ENCODE data around the gene TNRC18.

DNA sequence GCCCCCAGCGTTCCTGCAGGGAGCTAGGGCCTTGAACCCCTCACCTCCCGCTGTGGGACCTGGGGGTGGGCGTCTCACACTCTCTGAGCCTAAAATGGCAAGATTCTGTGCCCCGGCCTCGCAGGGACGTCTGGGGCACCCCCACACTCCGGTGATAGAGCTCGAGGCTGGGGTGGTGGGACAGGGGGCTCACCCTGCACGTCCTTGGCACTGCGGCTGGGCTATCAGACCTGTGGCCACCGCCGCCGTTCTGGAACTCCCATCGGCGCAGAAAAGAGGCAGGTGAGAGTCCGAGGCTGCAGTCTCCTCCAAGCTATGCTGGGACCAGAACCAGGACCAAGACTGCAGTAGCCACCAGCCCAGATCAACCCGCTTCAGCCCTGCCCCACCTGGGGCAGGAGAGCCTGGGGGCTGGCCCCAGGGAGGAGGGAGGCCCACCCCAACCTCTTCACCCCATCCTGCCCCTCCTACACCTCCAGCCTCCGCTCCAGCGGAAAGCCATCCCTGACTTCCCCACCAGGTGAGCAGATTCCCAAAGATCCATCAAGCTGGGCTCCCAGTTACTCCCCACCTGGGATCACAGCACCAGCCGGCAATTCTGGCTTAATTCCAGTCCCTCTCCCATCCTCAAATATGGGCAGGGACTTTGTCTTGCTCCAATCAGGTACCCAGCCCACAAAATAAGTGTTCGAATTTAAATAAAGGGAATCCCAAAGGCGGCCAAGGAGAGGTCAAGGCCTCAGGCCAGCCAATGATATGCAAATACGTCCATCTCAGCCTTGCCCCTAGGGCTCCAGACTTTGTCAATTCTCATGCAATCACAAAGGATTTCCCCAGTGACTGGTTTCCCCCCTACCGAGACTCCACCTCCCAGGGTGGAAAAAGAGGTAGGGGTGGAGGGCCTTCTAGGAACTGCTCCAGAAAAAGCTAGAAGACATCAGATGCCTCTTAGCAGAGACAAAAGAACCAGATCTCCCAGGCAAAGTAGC lies 16.4 kb downstream of the TNRC18 start:
- no peak for TF ChIP-seq POLR2A (IDR thresholded peaks at IDR 0.05; ENCODE audit: low read length)
- TF ChIP-seq GATA1 (IDR thresholded peaks at IDR 0.05; ENCODE audit: low read depth, low read length): no peak
